IPS DF 4.7 (cell line): Measurements from ENCODE around the gene APOL3.
"Not testable (repeated sequence)": the region's sequence is repeated elsewhere in the genome, so short reads cannot be mapped to it uniquely, and the experiment has no call there.

Source experiments
- DNase-seq: peaks from one replicate; pipeline ENCODE4 v3.0.0-alpha.2; 2013; ENCODE audit warnings: low spot score; ENCODE audit errors: extremely low read depth

The APOL3 gene, protein sequence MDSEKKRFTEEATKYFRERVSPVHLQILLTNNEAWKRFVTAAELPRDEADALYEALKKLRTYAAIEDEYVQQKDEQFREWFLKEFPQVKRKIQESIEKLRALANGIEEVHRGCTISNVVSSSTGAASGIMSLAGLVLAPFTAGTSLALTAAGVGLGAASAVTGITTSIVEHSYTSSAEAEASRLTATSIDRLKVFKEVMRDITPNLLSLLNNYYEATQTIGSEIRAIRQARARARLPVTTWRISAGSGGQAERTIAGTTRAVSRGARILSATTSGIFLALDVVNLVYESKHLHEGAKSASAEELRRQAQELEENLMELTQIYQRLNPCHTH

GRCh38 chr22:36160499-36160942 lies at the start of gene APOL3:
APOL3 (minus strand) TSS chr22:36160755; CDS start chr22:36149055, 11,700 bp downstream.
- no peak for DNase-seq

DNA sequence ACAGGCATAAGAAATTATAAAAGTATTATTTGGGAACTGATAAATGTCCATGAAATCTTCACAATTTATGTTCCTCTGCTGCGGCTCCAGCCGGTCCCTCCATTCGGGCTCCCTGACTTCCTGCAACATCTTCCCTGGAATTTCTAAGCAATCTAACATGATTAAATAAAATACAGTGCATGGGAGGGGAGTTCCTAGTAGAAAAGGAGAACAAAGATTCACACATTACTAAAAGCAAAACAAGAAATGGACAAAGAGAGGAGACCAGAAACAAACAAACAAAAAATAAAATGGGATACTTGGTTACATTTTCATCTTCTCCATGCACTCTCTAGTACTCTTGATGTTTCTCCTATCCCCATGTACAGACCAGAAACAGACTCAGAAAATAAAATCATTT lies 49.7 kb upstream of the APOL3 start:
- DNase-seq = no peak

GRCh38 chr22:36209488-36209908 lies 48.9 kb upstream of the APOL3 start:
- not testable (repeated sequence) for DNase-seq

- no peak for DNase-seq
Observed at GRCh38 chr22:36208914-36209313, 48.4 kb upstream of the APOL3 start.

- no peak for DNase-seq
Observed at GRCh38 chr22:36208162-36208765, 47.7 kb upstream of the APOL3 start.

- no peak for DNase-seq
Observed at GRCh38 chr22:36206255-36206654, 45.7 kb upstream of the APOL3 start.

- not testable (repeated sequence) for DNase-seq
Observed at GRCh38 chr22:36205573-36205972, 45.0 kb upstream of the APOL3 start.

DNA sequence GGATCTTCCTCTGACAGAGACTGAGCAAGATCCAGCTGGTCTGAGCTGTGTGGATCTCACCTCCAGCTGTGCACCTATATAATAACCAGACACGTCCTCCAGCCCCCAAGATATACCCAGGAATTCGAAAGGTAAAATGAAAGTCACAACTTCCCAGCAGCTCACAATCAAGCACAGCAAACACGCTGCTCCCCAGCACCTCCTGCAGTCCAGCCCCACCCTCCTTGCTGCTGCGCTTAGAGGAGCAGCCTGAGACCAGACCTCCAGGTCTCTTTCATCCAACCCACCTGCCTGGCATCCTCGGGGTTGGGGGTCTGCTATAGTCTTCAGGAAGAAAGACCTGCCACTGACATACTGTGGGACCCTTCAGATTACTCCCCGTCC lies 44.1 kb upstream of the APOL3 start:
- DNase-seq = no peak

DNA sequence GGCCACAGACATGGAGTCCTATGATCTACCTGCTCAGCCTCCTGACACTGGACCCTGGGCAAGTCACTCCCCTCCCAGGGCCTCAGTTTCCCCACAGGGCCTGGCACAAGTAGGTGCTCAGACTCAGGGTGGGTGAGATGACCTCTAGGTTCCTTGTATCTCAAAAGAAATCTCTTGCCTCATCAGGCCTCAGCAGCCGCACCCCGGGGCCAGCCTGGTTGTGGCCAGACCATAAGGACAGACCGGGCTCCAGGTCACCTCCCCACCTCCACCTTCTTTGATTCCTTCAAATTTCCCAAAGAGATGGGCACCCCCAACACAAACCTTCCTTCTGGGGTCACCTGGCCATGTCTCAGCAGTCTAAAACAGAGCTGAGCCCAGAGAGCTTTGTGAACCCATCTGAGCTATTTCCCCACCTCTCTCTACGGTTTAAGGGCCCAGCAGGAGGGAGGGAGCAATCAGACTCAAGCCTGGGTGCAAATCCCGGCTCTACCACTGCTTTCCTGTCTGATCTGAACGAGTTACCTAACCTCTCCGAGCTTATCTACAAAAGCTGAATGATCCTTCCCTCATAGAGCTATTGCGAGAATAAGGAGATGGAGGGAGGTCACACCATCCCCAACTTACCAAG lies 43.6 kb upstream of the APOL3 start:
- no peak for DNase-seq

- DNase-seq = not testable (repeated sequence)
Observed at GRCh38 chr22:36203441-36203840, 42.9 kb upstream of the APOL3 start.

- DNase-seq = not testable (repeated sequence)
Observed at GRCh38 chr22:36202906-36203305, 42.4 kb upstream of the APOL3 start.

GRCh38 chr22:36201630-36202319 lies 41.2 kb upstream of the APOL3 start, which contains the start of gene APOL4:
APOL4 (minus strand) TSS chr22:36201809; CDS start chr22:36201734, 75 bp downstream.
- no peak for DNase-seq

DNA sequence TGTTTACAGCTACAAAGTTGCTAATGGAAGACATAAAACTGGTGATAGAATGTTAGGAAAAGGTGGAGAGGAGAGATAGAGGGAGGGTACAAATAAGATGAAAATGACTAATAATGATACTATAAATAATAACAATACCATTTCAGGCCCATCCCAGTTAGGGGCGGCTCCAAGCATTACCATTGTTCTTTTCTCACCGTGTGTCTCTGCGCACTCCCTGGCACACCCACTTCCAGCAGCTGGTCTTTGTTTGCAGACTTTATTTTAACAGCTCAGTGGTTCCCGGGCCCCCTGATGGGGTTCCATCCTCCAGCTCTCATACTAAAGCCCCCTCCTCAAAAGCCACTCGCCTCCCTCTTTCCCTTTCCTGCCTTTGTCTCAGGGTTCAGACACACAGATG lies 40.5 kb upstream of the APOL3 start:
- DNase-seq = not testable (repeated sequence)

DNA sequence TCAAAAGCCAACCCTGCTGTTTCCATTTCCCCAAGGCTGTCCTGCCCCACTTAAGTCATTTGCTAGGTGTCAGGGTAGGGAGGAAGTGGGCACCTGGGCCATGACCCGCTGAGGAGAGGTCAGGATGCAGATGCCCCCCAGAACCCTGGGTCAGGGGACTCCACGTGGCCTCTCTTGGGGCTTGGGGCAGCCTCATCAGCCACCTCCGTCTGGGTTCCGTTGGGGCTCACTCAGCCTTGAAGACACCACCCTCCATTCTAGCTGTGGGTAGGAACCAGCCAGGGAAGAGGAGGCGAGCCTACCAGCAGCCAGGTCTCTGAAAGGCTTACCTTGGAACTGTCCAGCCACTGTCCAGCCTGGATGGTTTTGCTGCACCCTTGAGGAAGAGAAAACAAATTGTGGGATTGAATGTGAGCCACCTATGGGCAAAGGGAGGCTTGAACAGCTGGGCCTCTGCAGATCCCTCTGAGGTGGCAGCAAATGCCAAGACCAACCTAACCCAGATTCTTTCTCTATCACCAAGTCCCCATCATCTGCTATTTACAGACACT lies 38.5 kb upstream of the APOL3 start:
- no peak for DNase-seq

DNA sequence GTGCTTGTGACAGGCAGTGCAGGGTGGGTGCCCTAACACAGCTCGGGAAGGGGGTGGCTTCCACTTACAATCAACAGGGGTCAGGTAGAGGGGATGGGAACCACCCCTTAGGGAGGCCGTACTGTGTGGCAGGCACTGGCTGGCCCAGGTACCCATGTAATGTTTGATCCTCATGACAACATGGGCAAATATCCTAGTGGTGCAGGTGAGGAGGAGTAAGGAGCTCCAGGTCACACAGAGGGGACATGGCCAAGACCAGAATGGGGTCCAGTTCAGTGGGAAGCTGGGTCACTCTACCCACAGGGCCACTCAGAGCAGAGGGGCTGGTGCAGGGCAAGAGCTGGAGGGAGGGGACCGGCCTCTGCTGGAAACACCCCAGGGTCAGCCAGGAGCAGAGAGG lies 38.0 kb upstream of the APOL3 start:
- no peak for DNase-seq

GRCh38 chr22:36197514-36198146 lies 37.1 kb upstream of the APOL3 start:
- no peak for DNase-seq

DNA sequence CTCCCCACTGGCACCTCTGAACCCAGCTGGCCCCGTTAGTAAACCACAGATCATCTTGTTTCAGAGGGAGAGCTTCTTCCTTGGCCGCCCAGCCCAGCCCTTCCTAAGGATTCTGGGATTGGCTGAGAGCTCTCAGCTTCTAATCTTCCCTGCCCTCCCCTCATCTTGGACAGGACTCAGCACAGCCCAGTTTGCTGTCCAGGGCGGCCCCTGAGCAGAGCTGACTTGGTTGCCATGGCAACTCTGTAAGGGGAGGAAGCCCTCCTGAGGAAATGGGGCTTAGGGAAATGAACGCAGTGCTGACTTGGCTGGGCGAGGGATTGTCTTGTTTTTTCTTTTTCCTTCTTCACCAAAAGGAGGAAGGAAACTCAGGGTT lies 36.5 kb upstream of the APOL3 start:
- peak; percentile 36 for DNase-seq

- DNase-seq = no peak
Observed at GRCh38 chr22:36196254-36197064, 35.9 kb upstream of the APOL3 start.

GRCh38 chr22:36194971-36195370 lies 34.4 kb upstream of the APOL3 start:
- no peak for DNase-seq

DNA sequence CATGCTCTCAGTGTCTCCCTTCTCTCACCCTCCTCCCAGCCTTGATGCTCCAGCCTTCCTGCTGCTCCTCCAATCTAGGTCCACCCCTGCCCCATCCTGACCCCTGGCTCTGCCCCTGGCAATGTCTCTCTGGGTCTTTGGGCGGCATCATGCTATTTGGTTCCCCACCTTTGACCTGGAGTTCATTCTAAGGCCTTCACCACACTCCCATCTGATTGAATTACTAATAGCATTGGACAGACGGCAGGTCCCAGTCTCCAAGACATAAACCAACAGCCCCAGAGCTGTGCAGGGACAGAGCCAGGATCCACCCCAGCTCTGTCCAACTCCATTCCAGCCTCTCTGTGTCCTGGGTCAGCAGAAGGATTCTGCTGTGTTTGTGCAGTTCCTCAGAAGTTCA lies 33.8 kb upstream of the APOL3 start:
- DNase-seq = no peak
